Mammary epithelial cell (primary cell): ENCODE measurements around the gene ADAM8.

ENCODE experiments used
- EZH2 ChIP-seq: IDR thresholded peaks from 2 replicates; pipeline ENCODE4 v1.6.1; 2012; ENCODE audit warnings: low read length, inconsistent platforms, borderline replicate concordance
- TF ChIP-seq, protein P1 (sequence below), 2 donors: IDR thresholded peaks in 1 of 2; conservative IDR thresholded peaks in 1 of 2; 2 replicates each; pipeline ENCODE4 v1.5.1; 2011 to 2012; ENCODE audit warnings: inconsistent platforms in 2 of 2, low read length in 2 of 2, mild to moderate bottlenecking in 2 of 2, control low read depth in 1 of 2, low read depth in 1 of 2; ENCODE audit not compliant: insufficient read depth in 1 of 2; ENCODE audit errors: extremely low read depth in 1 of 2

DNA sequence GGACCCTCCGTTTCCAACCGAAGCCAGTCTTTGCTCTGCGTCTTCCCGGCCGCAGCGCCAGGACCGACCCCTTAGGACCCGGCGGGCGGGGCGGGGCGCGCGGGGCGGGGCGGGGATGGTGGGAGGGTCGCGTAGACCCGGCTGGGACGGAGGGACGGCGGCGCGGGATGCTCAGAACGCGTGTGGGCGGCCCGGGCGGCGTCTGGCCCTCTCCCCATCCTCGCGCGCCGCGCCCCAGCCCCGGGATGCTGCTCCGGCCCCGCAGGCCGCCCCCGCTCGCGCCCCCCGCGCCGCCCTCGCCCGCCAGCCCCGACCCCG lies 46.7 kb downstream of the ADAM8 start, which contains the start of gene UTF1:
- TF ChIP-seq, protein P1, sequence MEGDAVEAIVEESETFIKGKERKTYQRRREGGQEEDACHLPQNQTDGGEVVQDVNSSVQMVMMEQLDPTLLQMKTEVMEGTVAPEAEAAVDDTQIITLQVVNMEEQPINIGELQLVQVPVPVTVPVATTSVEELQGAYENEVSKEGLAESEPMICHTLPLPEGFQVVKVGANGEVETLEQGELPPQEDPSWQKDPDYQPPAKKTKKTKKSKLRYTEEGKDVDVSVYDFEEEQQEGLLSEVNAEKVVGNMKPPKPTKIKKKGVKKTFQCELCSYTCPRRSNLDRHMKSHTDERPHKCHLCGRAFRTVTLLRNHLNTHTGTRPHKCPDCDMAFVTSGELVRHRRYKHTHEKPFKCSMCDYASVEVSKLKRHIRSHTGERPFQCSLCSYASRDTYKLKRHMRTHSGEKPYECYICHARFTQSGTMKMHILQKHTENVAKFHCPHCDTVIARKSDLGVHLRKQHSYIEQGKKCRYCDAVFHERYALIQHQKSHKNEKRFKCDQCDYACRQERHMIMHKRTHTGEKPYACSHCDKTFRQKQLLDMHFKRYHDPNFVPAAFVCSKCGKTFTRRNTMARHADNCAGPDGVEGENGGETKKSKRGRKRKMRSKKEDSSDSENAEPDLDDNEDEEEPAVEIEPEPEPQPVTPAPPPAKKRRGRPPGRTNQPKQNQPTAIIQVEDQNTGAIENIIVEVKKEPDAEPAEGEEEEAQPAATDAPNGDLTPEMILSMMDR (conservative IDR thresholded peaks at IDR 0.05 in 1 of 2, IDR thresholded peaks at IDR 0.05 in 1 of 2; ENCODE audit: extremely low read depth in 1 of 2, insufficient read depth in 1 of 2, low read depth in 1 of 2, low read length in 2 of 2), result no peak
- no peak for TF ChIP-seq EZH2
